Loucy (cell line): ENCODE results near the gene BEAN1.

Source experiments
- EZH2phosphoT487 ChIP-seq: fragments of 200-600 bp; IDR thresholded peaks from 2 replicates; pipeline ENCODE4 v1.6.1; 2018; ENCODE audit warnings: antibody characterized with exemption, mild to moderate bottlenecking, moderate library complexity, borderline replicate concordance
- TF ChIP-seq, protein P1 (sequence below): fragments of 200-600 bp; sonication (generic); conservative IDR thresholded peaks from 2 replicates; pipeline ENCODE4 v1.5.1; 2014; ENCODE audit warnings: mild to moderate bottlenecking, antibody characterized with exemption, low read length

DNA sequence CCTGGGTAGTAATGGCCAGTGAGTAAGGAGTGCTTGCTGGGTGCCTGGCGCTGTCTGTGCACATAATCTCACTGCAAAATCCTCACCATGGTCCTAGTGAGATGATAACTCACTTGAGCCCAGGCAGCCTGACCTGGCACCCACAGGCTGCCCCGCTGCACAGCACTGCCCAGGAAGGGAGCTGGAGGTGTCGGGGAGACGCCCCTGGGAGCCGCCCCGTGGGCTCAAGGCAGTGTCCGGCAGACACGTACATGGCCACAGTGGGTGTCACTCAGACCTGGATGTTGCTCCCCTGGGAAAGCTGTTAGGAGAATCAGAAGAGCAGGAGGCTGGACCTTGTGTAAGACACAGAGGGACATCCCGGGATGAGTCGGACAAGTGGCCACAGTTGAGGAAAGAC is 44.2 kb downstream of the BEAN1 start:
- TF ChIP-seq, protein P1, sequence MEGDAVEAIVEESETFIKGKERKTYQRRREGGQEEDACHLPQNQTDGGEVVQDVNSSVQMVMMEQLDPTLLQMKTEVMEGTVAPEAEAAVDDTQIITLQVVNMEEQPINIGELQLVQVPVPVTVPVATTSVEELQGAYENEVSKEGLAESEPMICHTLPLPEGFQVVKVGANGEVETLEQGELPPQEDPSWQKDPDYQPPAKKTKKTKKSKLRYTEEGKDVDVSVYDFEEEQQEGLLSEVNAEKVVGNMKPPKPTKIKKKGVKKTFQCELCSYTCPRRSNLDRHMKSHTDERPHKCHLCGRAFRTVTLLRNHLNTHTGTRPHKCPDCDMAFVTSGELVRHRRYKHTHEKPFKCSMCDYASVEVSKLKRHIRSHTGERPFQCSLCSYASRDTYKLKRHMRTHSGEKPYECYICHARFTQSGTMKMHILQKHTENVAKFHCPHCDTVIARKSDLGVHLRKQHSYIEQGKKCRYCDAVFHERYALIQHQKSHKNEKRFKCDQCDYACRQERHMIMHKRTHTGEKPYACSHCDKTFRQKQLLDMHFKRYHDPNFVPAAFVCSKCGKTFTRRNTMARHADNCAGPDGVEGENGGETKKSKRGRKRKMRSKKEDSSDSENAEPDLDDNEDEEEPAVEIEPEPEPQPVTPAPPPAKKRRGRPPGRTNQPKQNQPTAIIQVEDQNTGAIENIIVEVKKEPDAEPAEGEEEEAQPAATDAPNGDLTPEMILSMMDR, result no peak
- TF ChIP-seq EZH2phosphoT487, result no peak
